Adrenal gland (tissue), 12 donors: Measurements from ENCODE around the gene FBXL17. TPM values are rescaled to one million over a fixed set of nuclear protein-coding genes. Genes with fewer than 3 reads are reported as not detected.

Experiments
- DNase-seq, 7 donors: peaks; one replicate each; pipeline ENCODE4 v3.0.0-alpha.2; 2019 to 2020
- H3K27ac ChIP-seq, 5 donors: fragments of 200-600 bp; sonication (generic) in 4 of 5; 1 replicate in 3 of 5; 2 replicates in 2 of 5; pipeline versions ENCODE4 v1.5.1 to v1.8.0; 2016 to 2020; ENCODE audit warnings: mild to moderate bottlenecking in 1 of 5
- H3K27me3 ChIP-seq: fragments of 200-600 bp; 2 replicates; pipeline ENCODE4 v1.8.0; 2021
- H3K36me3 ChIP-seq, 2 donors: fragments of 200-600 bp; replicated peaks in 1 of 2; 1 replicate in 1 of 2; 2 replicates in 1 of 2; pipeline versions ENCODE4 v1.5.1 to v1.8.0; 2018 to 2022
- H3K4me1 ChIP-seq, 2 donors: fragments of 200-600 bp; replicated peaks in 1 of 2; 1 replicate in 1 of 2; 2 replicates in 1 of 2; pipeline versions ENCODE4 v1.5.1 to v1.8.0; 2018 to 2021
- H3K4me3 ChIP-seq, 4 donors: fragments of 200-600 bp; sonication (generic) in 3 of 4; one replicate each; pipeline ENCODE4 v1.5.1; 2016 to 2018
- H3K9me3 ChIP-seq, 3 donors: fragments of 200-600 bp; sonication (generic) in 1 of 3; replicated peaks in 1 of 3; 1 replicate in 2 of 3; 2 replicates in 1 of 3; pipeline versions ENCODE4 v1.5.1 to v1.8.0; 2016 to 2021
- POLR2A ChIP-seq, 2 donors: fragments of 450-650 bp; IDR thresholded peaks; one replicate each; pipeline ENCODE4 v1.6.1; 2017; ENCODE audit warnings: antibody characterized with exemption in 2 of 2, mild to moderate bottlenecking in 2 of 2, moderate library complexity in 1 of 2
- WGBS, 4 donors: extraction: QIAGEN DNeasy Blood & Tissue Kit in 2 of 4; methylation state at CpG; one replicate each; pipeline versions ENCODE4 v1.1.5 to v1.1.7; 2013 to 2017; 5-methylcytosine and 5-hydroxymethylcytosine counted together
- intact Hi-C, 2 donors: fragments of 100-400 bp; cut with DNase I; formaldehyde crosslinking; loops; one replicate each; pipeline versions ENCODE4 v1.14.1 to v1.15.0; 2022 to 2023
- polyA plus RNA-seq, 3 donors: library from polyadenylated mRNA; stranded (reverse); fragments of 200-250 nt in 2 of 3; fragments of 350-450 nt in 1 of 3; fragmentation: Illumina TruSeq in 1 of 3; extraction: RNeasy Lipid Tissue Mini Kit (QIAGEN cat#74804) in 1 of 3; gene quantifications; one replicate each; pipeline ENCODE4 v1.2.3, GENCODE V29; 2013 to 2014
- total RNA-seq, 9 donors: library from RNA; depleted of rRNA in 4 of 9; stranded (reverse); fragments of >200 nt in 4 of 9; fragments of 120-200 nt in 1 of 9; fragmentation: NEBNext Ultra II Directional in 1 of 9; extraction: Animal tissue kit (Norgen Biotek cat#: 25700) in 1 of 9; gene quantifications; one replicate each; pipeline versions ENCODE4 v1.1.0 to v1.2.4, GENCODE V29; 2013 to 2023
- TF ChIP-seq, protein P1 (sequence below), 6 experiments: fragments of 450-650 bp in 4 of 6; fragments of 200-600 bp in 2 of 6; sonication (generic) in 1 of 6; IDR thresholded peaks; 1 replicate in 5 of 6; 2 replicates in 1 of 6; pipeline versions ENCODE4 v1.5.1 to v1.8.0; 2016 to 2021; ENCODE audit warnings: antibody characterized with exemption in 6 of 6, mild to moderate bottlenecking in 2 of 6, moderate library complexity in 1 of 6
- donor health status: healthy with polysubstance abuse.
- donor health status: Bipolar disorder and iron deficiency.
- donor health status: DM: yes; HTN: yes; CAD: no.
- donor health status: DM: no; HTN: no; CAD: no.
- donor health status: DM: no; HTN: no; CAD: no.
- donor health status: DM: yes; HTN: yes; CAD: no.

Gene FBXL17
- total and polyA plus RNA-seq, 12 donors: 4.4 to 29.4 (median 21.3) TPM

DNA sequence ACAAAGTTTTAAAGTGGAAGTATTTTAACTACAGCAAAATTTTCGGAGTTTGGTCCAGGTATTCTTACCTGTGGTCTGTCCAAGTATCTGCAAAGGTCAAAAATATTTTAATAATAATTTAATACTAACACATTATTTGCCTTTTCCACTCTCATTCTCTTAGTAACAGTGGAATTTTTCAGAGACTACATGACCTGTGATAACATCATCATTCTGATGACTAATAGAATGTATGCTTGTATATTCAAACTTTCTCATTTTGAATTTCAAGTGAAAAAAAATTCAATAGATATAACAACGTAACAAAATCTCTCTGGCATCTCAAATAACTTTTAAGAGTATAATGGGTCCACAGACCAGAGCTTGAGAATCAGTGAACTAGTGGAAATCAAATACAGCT, 78.3 kb downstream of the FBXL17 start:
- H3K4me1 ChIP-seq: peaks cover 0 to 9% of the 10 kb centered on the region in 2 donors
- no peaks in the 10 kb centered on the region for H3K27me3 ChIP-seq
- no peak overlapping the region for H3K4me3 ChIP-seq
- H3K9me3 ChIP-seq: peaks cover 0 to 7% (median 0%) of the 10 kb centered on the region in 3 donors
- no peak for DNase-seq
- H3K36me3 ChIP-seq: no peaks in the 10 kb centered on the region
- TF ChIP-seq POLR2A (IDR thresholded peaks at IDR 0.05): no peak
- TF ChIP-seq, protein P1, sequence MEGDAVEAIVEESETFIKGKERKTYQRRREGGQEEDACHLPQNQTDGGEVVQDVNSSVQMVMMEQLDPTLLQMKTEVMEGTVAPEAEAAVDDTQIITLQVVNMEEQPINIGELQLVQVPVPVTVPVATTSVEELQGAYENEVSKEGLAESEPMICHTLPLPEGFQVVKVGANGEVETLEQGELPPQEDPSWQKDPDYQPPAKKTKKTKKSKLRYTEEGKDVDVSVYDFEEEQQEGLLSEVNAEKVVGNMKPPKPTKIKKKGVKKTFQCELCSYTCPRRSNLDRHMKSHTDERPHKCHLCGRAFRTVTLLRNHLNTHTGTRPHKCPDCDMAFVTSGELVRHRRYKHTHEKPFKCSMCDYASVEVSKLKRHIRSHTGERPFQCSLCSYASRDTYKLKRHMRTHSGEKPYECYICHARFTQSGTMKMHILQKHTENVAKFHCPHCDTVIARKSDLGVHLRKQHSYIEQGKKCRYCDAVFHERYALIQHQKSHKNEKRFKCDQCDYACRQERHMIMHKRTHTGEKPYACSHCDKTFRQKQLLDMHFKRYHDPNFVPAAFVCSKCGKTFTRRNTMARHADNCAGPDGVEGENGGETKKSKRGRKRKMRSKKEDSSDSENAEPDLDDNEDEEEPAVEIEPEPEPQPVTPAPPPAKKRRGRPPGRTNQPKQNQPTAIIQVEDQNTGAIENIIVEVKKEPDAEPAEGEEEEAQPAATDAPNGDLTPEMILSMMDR (IDR thresholded peaks at IDR 0.05): no peak
- 83 to 96% (median 91%) methylated on average over 2 of the region's 2 CpGs for WGBS, 4 donors
- H3K27ac ChIP-seq: no peak overlapping the region
- intact Hi-C loops: no loop called here

DNA sequence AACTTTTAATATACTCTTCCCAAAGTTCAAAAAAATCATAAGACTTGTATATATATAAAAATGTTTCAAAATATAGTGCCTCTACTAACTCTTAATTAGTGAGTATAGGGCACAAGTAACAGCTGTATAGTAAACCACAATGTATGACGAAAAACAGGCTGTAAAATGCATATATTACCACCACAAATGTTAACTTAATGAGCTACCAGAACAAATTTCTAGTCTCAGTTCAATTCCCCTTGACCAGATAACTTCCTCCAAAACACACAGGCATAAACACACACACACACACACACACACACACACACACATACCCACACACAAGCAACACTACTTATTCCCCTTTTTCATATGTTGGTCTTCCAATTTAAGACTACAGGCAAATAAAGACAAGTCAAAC, 78.8 kb downstream of the FBXL17 start:
- Histone ChIP-seq H3K27me3 (no peaks in the 10 kb centered on the region), H3K4me3 (no peak overlapping the region), H3K9me3 (peaks cover 0 to 7% (median 0%) of the 10 kb centered on the region in 3 donors), H3K36me3 (no peaks in the 10 kb centered on the region), H3K4me1 (peaks cover 0 to 7% of the 10 kb centered on the region in 2 donors), H3K27ac (no peak overlapping the region)
- intact Hi-C loops: no loop called here
- WGBS, 4 donors: 92 to 97% (median 96%) methylated on average over 1 of the region's 1 CpG
- DNase-seq: no peak
- TF ChIP-seq, protein P1 (IDR thresholded peaks at IDR 0.05): no peak
- TF ChIP-seq POLR2A (IDR thresholded peaks at IDR 0.05): no peak

DNA sequence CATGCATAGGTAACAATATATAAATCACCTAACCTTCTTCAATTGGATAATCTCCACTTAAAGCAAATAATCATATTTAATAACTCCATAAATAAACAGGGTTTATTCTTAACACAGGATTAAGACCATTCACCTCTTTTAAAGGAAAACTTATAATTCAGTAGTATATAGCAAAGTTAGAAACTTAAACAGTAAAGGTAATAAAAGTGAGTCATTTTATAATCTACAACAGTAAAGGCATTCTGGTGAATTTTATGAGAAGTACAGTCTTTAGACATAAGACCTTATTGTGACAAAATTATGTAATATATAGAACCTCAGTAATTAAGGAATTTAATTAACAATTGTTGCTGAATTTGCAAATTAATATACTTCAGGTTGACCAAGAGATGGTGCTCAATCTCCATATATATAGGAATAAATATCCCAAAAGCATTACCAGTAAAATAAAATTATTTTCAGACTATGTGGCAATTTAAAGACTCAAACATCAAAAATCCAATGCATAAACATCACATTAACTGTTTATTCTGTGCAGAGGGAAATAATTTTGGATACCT, 84.8 kb downstream of the FBXL17 start:
- Histone ChIP-seq H3K36me3 (no peaks in the 10 kb centered on the region), H3K27ac (no peak overlapping the region), H3K27me3 (no peaks in the 10 kb centered on the region), H3K4me3 (no peak overlapping the region), H3K4me1 (peaks cover 0 to 7% of the 10 kb centered on the region in 2 donors), H3K9me3 (peaks cover 0 to 13% (median 0%) of the 10 kb centered on the region in 3 donors)
- intact Hi-C loops: no loop called here
- TF ChIP-seq, protein P1 (IDR thresholded peaks at IDR 0.05): no peak
- DNase-seq: no peak

DNA sequence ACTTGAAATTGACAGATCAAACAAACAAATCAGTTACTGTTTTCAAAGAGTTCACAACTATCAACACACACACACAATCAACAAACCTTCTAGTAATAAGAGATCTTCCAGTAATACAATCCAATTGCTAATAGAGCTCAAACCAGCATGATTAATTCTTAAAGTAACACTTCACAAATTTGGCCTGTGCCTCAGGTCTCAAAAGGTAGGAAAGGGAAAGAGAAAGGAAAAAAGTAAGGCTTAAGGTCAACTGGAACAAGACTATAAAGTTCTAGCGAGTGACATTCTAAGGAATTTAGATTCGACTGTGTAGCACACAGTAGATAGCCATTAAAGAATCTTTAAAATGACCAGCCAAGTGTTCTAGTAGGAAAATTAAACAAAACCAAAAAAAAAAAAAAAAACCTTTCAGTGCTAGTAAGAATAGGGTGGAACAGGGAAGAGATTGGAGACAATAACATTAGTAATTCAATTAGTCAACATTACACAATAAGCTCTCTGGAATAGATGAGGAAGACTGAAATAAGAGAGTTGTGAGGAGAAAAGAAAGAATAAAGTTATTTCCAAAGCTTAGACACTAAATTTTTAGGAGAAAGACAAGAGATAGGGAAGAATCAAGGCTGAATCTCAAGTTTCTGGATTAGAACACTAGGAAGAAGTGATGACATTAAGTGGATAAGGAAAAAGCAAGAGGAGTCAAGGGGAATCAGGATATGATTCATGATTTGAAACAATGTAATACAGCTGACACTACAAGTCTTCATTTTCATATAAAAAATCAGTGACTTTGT, 86.1 kb downstream of the FBXL17 start:
- no peak overlapping the region for H3K4me3 ChIP-seq
- H3K27me3 ChIP-seq: no peaks in the 10 kb centered on the region
- H3K4me1 ChIP-seq: peaks cover 0 to 7% of the 10 kb centered on the region in 2 donors
- no peak for DNase-seq
- intact Hi-C loops: no loop called here
- H3K36me3 ChIP-seq: no peaks in the 10 kb centered on the region
- 91 to 100% (median 95%) methylated on average over 2 of the region's 2 CpGs for WGBS, 4 donors
- no peak overlapping the region for H3K27ac ChIP-seq
- TF ChIP-seq POLR2A (IDR thresholded peaks at IDR 0.05): no peak
- TF ChIP-seq, protein P1 (IDR thresholded peaks at IDR 0.05): no peak
- peaks cover 0 to 13% (median 0%) of the 10 kb centered on the region in 3 donors for H3K9me3 ChIP-seq
